ENCODE results near the gene MELK. TPM values are rescaled to one million over a fixed set of nuclear protein-coding genes. Genes with fewer than 3 reads are reported as not detected.

Gene MELK
- total RNA-seq, 2 experiments from 2014 or later: 46.9 to 49.8 TPM

DNA sequence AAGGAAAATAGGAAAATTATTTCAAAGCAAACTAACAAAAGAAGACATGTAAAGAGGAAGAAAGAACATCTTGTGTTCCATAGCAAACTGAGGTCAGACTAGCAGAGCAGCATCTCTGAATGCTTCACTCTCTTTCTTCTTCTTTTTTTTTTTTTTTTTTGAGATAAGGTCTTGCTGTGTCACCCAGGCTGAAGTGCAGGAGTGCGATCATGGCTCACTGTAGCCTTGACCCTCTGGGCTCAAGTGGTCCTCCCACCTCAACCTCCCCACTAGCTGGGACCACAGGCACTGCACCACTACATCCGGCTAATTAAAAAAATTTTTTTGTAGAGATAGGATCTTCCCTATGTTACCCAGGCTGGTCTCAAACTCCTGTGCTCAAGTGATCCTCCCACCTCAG lies 36.6 kb downstream of the MELK start:
- H3K36me3 Mint-ChIP-seq: peaks cover 51% of the 10 kb centered on the region
- no peak overlapping the region for H3K4me3 Mint-ChIP-seq
- no peaks in the 10 kb centered on the region for H3K4me1 Mint-ChIP-seq
- no peak for DNase-seq
- H3K9me3 Mint-ChIP-seq: no peaks in the 10 kb centered on the region
- no peak overlapping the region for H3K27ac Mint-ChIP-seq
- no peaks in the 10 kb centered on the region for H3K27me3 Mint-ChIP-seq

DNA sequence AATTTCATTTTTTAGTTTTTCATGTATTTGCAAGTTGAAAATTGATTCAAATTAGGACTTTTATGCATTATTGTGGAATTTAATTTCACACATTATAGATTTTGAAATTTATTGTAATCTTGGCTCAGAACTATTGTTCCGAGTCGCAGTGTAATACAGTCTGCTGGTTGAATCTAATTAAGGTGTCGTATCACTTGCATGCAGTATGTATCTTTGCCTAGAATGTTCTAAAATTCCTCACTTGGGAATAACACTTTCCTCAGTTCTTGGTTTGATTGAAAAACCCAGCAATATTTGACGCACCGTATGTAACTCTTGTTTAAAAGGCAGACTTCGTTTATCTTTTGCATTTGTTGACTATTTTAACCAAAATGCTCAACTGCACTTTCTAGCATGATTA lies 49.4 kb downstream of the MELK start:
- Mint-ChIP-seq H3K4me3 (no peak overlapping the region), H3K9me3 (no peaks in the 10 kb centered on the region), H3K36me3 (peaks cover 15% of the 10 kb centered on the region), H3K27ac (no peak overlapping the region), H3K27me3 (no peaks in the 10 kb centered on the region), H3K4me1 (no peaks in the 10 kb centered on the region)
- DNase-seq: no peak

DNA sequence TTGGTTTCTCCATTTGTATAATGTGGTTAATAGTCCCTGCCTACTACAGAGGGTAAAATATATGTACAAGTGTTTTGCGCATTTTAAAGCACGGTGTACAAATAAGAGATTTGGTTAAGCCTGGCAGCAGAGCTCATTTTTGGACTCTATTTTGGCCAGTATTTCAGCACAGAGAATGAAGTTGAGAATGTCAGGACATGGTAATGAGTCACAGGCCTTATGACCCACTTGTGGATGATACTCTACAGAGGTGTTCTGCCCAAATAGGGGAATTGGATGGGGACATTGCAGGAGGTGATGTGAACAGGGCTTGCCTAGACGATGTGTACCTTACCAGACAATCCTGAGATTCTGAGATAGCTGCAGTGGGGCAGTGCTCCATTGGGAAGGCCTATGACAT lies 50.6 kb downstream of the MELK start:
- Mint-ChIP-seq H3K27ac (no peak overlapping the region), H3K36me3 (peaks cover 14% of the 10 kb centered on the region), H3K4me1 (no peaks in the 10 kb centered on the region), H3K9me3 (no peaks in the 10 kb centered on the region), H3K27me3 (no peaks in the 10 kb centered on the region), H3K4me3 (no peak overlapping the region)
- no peak for DNase-seq

DNA sequence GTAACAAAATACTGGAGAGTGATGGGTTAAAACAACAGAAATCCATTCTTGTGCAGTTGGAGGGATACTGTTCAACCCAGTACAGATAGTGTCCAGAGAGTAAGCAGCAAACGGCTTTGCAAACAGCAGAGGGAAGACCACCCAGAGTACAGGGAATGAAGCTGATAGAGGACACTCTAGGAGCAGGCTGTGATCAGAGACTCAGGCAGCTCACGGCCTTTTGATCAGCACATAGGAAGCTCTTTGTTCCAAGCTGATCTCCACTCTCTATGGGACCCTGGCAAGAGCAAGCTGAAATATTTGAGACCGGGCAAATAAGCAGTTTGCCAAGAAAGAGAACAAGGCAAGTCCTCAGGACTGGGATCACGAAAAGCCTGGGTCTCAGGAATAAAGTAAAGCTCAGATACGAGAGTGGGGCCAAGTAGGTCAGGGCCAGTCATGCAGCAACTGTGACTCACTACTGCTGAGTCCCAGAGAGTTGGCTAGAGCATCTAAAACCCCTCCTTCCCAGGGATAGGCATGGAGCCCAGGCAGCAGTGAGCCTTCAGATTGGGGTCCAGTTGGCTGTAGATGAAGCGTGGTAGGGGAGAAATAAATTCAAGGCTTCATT lies 52.4 kb downstream of the MELK start:
- H3K4me3 Mint-ChIP-seq: no peak overlapping the region
- no peaks in the 10 kb centered on the region for H3K9me3 Mint-ChIP-seq
- H3K36me3 Mint-ChIP-seq: peaks cover 17% of the 10 kb centered on the region
- H3K4me1 Mint-ChIP-seq: no peaks in the 10 kb centered on the region
- no peak overlapping the region for H3K27ac Mint-ChIP-seq
- H3K27me3 Mint-ChIP-seq: no peaks in the 10 kb centered on the region
- no peak for DNase-seq

DNA sequence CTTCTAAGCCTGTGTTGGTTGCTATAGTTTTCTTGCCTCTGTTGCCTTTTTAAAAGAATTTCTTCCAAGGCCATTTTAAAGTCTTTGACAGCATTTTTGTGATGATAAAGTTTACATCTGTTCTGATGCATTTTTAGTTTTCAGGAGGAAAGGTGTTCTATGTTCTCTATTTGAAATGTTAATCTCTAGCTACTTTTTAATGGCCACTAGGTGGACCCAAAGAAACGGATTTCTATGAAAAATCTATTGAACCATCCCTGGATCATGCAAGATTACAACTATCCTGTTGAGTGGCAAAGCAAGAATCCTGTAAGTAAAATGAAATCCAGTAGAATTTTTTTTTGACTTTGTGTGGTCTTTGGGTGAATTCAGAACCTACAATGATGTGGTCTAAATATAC lies 60.2 kb downstream of the MELK start:
- H3K27ac Mint-ChIP-seq: no peak overlapping the region
- peaks cover 29% of the 10 kb centered on the region for H3K36me3 Mint-ChIP-seq

GRCh38 chr9:36637491-36638270 lies 65.0 kb downstream of the MELK start:
- Mint-ChIP-seq H3K27ac (no peak overlapping the region), H3K36me3 (peaks cover 32% of the 10 kb centered on the region), H3K27me3 (no peaks in the 10 kb centered on the region), H3K9me3 (no peaks in the 10 kb centered on the region), H3K4me1 (no peaks in the 10 kb centered on the region), H3K4me3 (no peak overlapping the region)
- DNase-seq: no peak

More for the DNA sequence above, 60.2 kb downstream of the MELK start:
- DNase-seq: no peak
- H3K27me3 Mint-ChIP-seq: no peaks in the 10 kb centered on the region
- no peak overlapping the region for H3K4me3 Mint-ChIP-seq
- no peaks in the 10 kb centered on the region for H3K9me3 Mint-ChIP-seq
- H3K4me1 Mint-ChIP-seq: no peaks in the 10 kb centered on the region

DNA sequence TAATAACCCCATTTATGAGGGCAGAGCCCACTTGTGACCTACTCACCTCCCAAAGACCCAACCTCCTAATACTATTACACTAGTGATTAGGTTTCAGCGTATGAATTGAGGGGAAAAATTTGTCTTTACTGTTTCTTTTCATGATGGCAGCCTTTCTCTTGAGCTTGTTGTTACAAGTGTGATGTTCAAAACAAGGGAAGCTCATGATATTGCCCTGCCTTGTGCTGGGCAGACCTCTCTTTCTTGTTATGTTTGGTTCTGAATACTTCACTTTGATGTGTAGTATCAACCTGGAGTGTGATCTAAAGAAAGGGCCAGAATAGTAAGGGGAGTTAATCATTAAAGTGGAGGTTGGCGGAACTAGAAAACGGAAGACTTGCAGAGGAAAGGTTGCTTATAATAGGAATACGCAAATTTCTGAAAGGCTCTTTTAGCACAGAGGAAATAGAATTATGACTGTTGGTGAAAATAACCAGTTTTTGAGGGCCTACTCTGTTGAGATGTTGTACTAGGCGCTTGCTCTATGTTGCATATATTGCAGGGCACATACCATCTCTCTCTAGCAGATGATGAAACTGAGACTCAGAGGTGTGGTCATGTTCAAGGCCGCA lies 68.2 kb downstream of the MELK start:
- Mint-ChIP-seq H3K9me3 (no peaks in the 10 kb centered on the region), H3K27ac (no peak overlapping the region), H3K36me3 (peaks cover 37% of the 10 kb centered on the region)

DNA sequence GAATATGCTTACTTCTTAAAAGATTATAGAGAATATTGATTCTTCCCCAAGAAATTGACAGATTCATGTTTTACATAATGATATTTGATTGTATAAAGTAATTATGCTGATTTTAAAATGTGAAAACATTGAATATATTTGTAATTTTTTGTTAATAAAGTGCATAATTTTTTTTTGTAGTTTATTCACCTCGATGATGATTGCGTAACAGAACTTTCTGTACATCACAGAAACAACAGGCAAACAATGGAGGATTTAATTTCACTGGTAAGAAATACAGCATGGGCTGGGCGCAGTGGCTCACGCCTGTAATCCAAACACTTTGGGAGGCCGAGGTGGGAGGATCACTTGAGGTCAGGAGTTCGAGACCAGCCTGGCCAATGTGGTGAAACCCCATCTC lies 70.1 kb downstream of the MELK start:
- DNase-seq: no peak
- Mint-ChIP-seq H3K36me3 (peaks cover 43% of the 10 kb centered on the region), H3K27ac (no peak overlapping the region), H3K27me3 (no peaks in the 10 kb centered on the region), H3K4me3 (no peak overlapping the region), H3K9me3 (no peaks in the 10 kb centered on the region), H3K4me1 (no peaks in the 10 kb centered on the region)

More for the DNA sequence above, 68.2 kb downstream of the MELK start:
- no peak for DNase-seq
- Mint-ChIP-seq H3K27me3 (no peaks in the 10 kb centered on the region), H3K4me1 (no peaks in the 10 kb centered on the region), H3K4me3 (no peak overlapping the region)

DNA sequence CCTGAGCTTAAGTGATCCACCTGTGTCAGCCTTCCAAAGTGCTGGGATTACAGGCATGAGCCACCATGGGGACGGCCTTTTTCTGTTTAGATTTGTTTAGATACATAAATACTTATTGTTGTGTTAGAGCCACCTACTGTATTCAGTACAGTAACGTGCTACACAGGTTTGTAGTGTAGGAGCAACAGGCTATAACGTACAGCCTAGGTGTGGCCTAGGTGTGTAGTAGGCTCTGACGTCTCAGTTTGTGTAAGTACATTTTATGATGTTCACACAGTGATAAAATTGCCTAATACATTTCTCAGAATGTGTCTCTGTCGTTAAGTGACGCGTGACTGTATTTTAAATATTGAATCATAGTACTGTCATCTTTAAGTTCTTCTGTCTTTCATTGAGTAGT lies 84.1 kb downstream of the MELK start:
- Mint-ChIP-seq H3K4me3 (no peak overlapping the region), H3K36me3 (peaks cover 53% of the 10 kb centered on the region), H3K9me3 (peaks cover 2% of the 10 kb centered on the region), H3K4me1 (no peaks in the 10 kb centered on the region), H3K27me3 (no peaks in the 10 kb centered on the region), H3K27ac (no peak overlapping the region)
- DNase-seq: no peak

GRCh38 chr9:36659500-36659899 lies 86.8 kb downstream of the MELK start:
- peaks cover 50% of the 10 kb centered on the region for H3K36me3 Mint-ChIP-seq
- no peak for DNase-seq
- no peaks in the 10 kb centered on the region for H3K27me3 Mint-ChIP-seq
- H3K4me3 Mint-ChIP-seq: no peak overlapping the region
- no peaks in the 10 kb centered on the region for H3K4me1 Mint-ChIP-seq
- H3K27ac Mint-ChIP-seq: no peak overlapping the region
- H3K9me3 Mint-ChIP-seq: peaks cover 2% of the 10 kb centered on the region

GRCh38 chr9:36664806-36665205 lies 92.1 kb downstream of the MELK start:
- H3K27me3 Mint-ChIP-seq: no peaks in the 10 kb centered on the region
- no peak for DNase-seq
- H3K4me3 Mint-ChIP-seq: no peak overlapping the region
- H3K4me1 Mint-ChIP-seq: peaks cover 14% of the 10 kb centered on the region
- H3K9me3 Mint-ChIP-seq: no peaks in the 10 kb centered on the region
- peaks cover 34% of the 10 kb centered on the region for H3K36me3 Mint-ChIP-seq
- H3K27ac Mint-ChIP-seq: no peak overlapping the region

DNA sequence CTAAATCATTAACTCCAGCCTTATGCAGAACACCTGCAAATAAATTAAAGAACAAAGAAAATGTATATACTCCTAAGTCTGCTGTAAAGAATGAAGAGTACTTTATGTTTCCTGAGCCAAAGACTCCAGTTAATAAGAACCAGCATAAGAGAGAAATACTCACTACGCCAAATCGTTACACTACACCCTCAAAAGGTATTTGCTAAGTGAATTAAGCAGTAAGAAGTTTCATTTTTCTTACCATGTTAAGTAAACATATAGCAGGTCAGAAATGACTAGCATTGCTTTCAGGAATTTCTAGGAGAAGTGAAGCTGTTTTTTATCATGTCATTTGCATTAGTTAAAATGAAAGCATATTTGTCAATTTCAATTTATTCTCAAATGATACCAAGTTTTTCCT lies 92.7 kb downstream of the MELK start:
- Mint-ChIP-seq H3K9me3 (no peaks in the 10 kb centered on the region), H3K36me3 (peaks cover 36% of the 10 kb centered on the region), H3K4me1 (peaks cover 14% of the 10 kb centered on the region), H3K27ac (no peak overlapping the region), H3K27me3 (no peaks in the 10 kb centered on the region), H3K4me3 (no peak overlapping the region)
- DNase-seq: no peak

GRCh38 chr9:36665921-36666431 lies 93.3 kb downstream of the MELK start:
- H3K27ac Mint-ChIP-seq: no peak overlapping the region
- H3K4me1 Mint-ChIP-seq: peaks cover 14% of the 10 kb centered on the region

DNA sequence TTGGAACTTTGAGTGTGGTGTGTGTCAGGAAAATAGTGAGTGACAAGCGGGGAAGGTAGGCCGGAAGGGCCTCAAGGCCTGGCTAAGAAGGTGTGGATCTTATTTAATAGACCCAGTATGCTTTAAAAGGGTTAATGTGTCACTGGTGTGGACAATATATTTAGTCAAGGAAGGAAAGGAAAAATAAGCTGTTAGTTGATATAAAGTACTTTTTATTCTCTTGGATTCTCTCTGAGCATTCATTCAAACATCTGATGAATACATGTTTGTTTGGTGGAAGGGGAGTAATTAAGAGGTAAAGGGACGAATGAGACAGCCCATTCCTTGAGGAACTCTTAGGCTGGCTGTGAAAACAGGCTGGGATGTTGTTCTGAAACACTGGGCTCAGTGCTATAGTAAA lies 98.9 kb downstream of the MELK start:
- no peak for DNase-seq
- Mint-ChIP-seq H3K4me1 (peaks cover 9% of the 10 kb centered on the region), H3K4me3 (no peak overlapping the region), H3K9me3 (no peaks in the 10 kb centered on the region), H3K36me3 (peaks cover 49% of the 10 kb centered on the region), H3K27ac (no peak overlapping the region), H3K27me3 (no peaks in the 10 kb centered on the region)

More at GRCh38 chr9:36665921-36666431, 93.3 kb downstream of the MELK start:
- Mint-ChIP-seq H3K27me3 (no peaks in the 10 kb centered on the region), H3K4me3 (no peak overlapping the region), H3K9me3 (no peaks in the 10 kb centered on the region), H3K36me3 (peaks cover 37% of the 10 kb centered on the region)
- no peak for DNase-seq

- Mint-ChIP-seq H3K36me3 (peaks cover 50% of the 10 kb centered on the region), H3K9me3 (peaks cover 2% of the 10 kb centered on the region), H3K27ac (no peak overlapping the region), H3K4me3 (no peak overlapping the region), H3K27me3 (peaks cover 5% of the 10 kb centered on the region), H3K4me1 (peaks cover 21% of the 10 kb centered on the region)
- no peak for DNase-seq
Observed at GRCh38 chr9:36676091-36676490, 103.4 kb downstream of the MELK start.
